Natural killer cell (primary cell): Measurements from ENCODE around the gene USPL1. TPM values are rescaled to one million over a fixed set of nuclear protein-coding genes. Genes with fewer than 3 reads are reported as not detected.

Source experiments
- ATAC-seq, 3 donors: fragments of 150-1000 bp in 2 of 3; fragments of 200-7000 bp in 1 of 3; cut with Tn5 transposase; 1 replicate in 1 of 3; 2 replicates in 2 of 3; pipeline ENCODE4 v1.10.0; 2021; ENCODE audit warnings: mild to moderate bottlenecking in 2 of 3, moderate library complexity in 2 of 3
- DNase-seq, 2 donors: peaks; one replicate each; pipeline versions ENCODE4 v3.0.0 to v3.0.0-alpha.2; 2013 to 2021; ENCODE audit warnings: mixed read lengths in 1 of 2
- H3K27ac ChIP-seq: one replicate; pipeline ENCODE4 v1.5.1; 2013; ENCODE audit warnings: mild to moderate bottlenecking, low read length
- H3K27me3 ChIP-seq: one replicate; pipeline ENCODE4 v1.6.1; 2013; ENCODE audit warnings: low read length; ENCODE audit not compliant: control insufficient read depth, insufficient read depth
- H3K36me3 ChIP-seq: one replicate; pipeline ENCODE4 v1.6.1; 2013; ENCODE audit warnings: low read length; ENCODE audit not compliant: control insufficient read depth, insufficient read depth
- H3K4me1 ChIP-seq: one replicate; pipeline ENCODE4 v1.6.1; 2013; ENCODE audit warnings: low read length; ENCODE audit not compliant: control insufficient read depth, insufficient read depth
- H3K4me3 ChIP-seq: one replicate; pipeline ENCODE4 v1.5.1; 2013; ENCODE audit warnings: low read length
- H3K9me3 ChIP-seq: one replicate; pipeline ENCODE4 v1.6.1; 2013; ENCODE audit warnings: low read length; ENCODE audit not compliant: control insufficient read depth, insufficient read depth
- H3K27ac Mint-ChIP-seq, 2 donors: one replicate each; pipeline ENCODE4 v1.8.0; 2022; ENCODE audit warnings: mild to moderate bottlenecking in 2 of 2, mixed read lengths in 2 of 2, moderate library complexity in 1 of 2
- H3K27me3 Mint-ChIP-seq, 2 donors: one replicate each; pipeline ENCODE4 v1.8.0; 2022; ENCODE audit warnings: low read depth in 2 of 2, mixed read lengths in 2 of 2
- H3K36me3 Mint-ChIP-seq: one replicate; pipeline ENCODE4 v1.8.0; 2022; ENCODE audit warnings: mixed read lengths
- H3K4me1 Mint-ChIP-seq, 2 donors: one replicate each; pipeline ENCODE4 v1.8.0; 2022; ENCODE audit warnings: mixed read lengths in 2 of 2
- H3K4me3 Mint-ChIP-seq: one replicate; pipeline ENCODE4 v1.8.0; 2022; ENCODE audit warnings: mild to moderate bottlenecking, moderate library complexity, mixed read lengths
- H3K9me3 Mint-ChIP-seq, 2 donors: one replicate each; pipeline ENCODE4 v1.8.0; 2022; ENCODE audit warnings: mixed read lengths in 2 of 2
- CTCF ChIP-seq: fragments of 200-600 bp; IDR thresholded peaks from one replicate; pipeline ENCODE4 v1.8.0; 2022; ENCODE audit warnings: antibody characterized with exemption
- WGBS: methylation state at CpG from one replicate; pipeline ENCODE4 v1.1.7; 2013; ENCODE audit warnings: missing lambda C conversion rate; ENCODE audit not compliant: insufficient coverage; 5-methylcytosine and 5-hydroxymethylcytosine counted together
- intact Hi-C: fragments of 100-400 bp; cut with micrococcal nuclease; formaldehyde crosslinking; loops from one replicate; pipeline ENCODE4 v1.14.2; 2022
- total RNA-seq, 4 donors: library from RNA; stranded (reverse); fragments of 120-200 nt in 1 of 4; gene quantifications; one replicate each; pipeline versions ENCODE4 v1.2.3 to v1.2.4, GENCODE V29; 2013 to 2022

The USPL1 gene
- total RNA-seq, 3 donors from 2014 or later (not counting 1 experiment from before 2014, with no cell fraction given): 34.8 to 39.0 (median 36.9) TPM

DNA sequence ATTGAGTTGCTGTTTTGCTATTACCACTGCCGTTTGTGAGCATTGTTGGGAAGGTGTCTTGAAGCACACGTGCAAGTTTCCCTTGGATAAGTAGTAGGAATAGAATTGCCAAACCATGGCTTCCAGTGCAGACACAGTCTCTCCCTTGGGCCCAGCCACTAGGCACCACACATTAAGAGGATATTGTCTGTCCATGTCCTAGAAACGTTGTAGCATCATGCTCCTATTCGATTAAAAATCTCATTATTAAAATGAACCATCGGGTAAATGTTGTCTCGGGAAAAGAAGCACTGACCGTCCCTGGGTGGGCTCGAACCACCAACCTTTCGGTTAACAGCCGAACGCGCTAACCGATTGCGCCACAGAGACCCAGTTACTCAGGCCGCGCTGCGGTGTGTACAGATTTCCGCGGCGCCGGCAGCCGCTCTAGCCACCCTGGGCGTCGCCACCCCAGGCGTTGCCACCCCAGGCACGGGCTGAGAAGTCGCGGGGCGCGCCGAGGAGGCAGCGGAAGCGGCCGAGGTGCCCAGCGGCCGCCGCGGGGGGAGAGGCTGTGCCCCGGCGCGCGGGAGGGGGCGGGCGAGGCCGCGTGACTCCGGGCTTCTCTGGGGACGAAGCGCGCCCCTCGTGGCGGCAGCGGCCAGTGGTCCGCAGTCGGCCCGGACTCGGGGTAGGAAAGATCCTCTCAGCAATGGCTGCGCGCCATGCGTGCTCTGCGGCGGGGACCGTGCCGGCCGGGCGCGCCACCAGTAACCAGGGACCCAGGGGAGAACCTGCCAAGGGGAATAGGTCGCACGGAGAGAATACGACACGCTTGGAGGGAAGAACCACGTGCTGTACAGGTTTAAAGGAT, 56.2 kb downstream of the USPL1 start:
- ATAC-seq: peak; percentile 95 to 99 (median 97)
- peak; percentile 93 to 95 for DNase-seq
- H3K36me3 Mint-ChIP-seq: no peaks in the 10 kb centered on the region
- H3K27me3 Mint-ChIP-seq: no peaks in the 10 kb centered on the region
- H3K27ac Mint-ChIP-seq: peak overlapping the region; percentile 94 to 96
- peaks cover 26 to 33% of the 10 kb centered on the region in 2 donors for H3K4me1 Mint-ChIP-seq
- H3K36me3 ChIP-seq: no peaks in the 10 kb centered on the region
- peak overlapping the region; percentile 83 for H3K27ac ChIP-seq
- H3K9me3 ChIP-seq: no peaks in the 10 kb centered on the region
- H3K4me3 Mint-ChIP-seq: peak overlapping the region; percentile 95
- 1% methylated on average over 72 of the region's 72 CpGs for WGBS
- peak; percentile 77 for TF ChIP-seq CTCF
- peak overlapping the region; percentile 79 for H3K4me3 ChIP-seq
- H3K4me1 ChIP-seq: peaks cover 10% of the 10 kb centered on the region
- no peaks in the 10 kb centered on the region for H3K9me3 Mint-ChIP-seq
- H3K27me3 ChIP-seq: no peaks in the 10 kb centered on the region
- intact Hi-C loops: loop anchor here (1.0 kb wide), 3 partner anchors 57 to 70 kb away; partner anchors contain the start of gene USPL1

GRCh38 chr13:30675717-30676116, 58.0 kb downstream of the USPL1 start:
- peak overlapping the region; percentile 79 for H3K4me3 Mint-ChIP-seq
- no peak overlapping the region for H3K27ac ChIP-seq
- no peaks in the 10 kb centered on the region for H3K27me3 ChIP-seq
- H3K9me3 Mint-ChIP-seq: no peaks in the 10 kb centered on the region
- peak overlapping the region; percentile 72 to 96 for H3K27ac Mint-ChIP-seq
- peaks cover 10% of the 10 kb centered on the region for H3K4me1 ChIP-seq
- no peaks in the 10 kb centered on the region for H3K27me3 Mint-ChIP-seq
- no peaks in the 10 kb centered on the region for H3K9me3 ChIP-seq
- peaks cover 32 to 41% of the 10 kb centered on the region in 2 donors for H3K4me1 Mint-ChIP-seq
- H3K36me3 ChIP-seq: no peaks in the 10 kb centered on the region
- WGBS: 27% methylated on average over 2 of the region's 3 CpGs
- no peaks in the 10 kb centered on the region for H3K36me3 Mint-ChIP-seq
- TF ChIP-seq CTCF: no peak
- no peak overlapping the region for H3K4me3 ChIP-seq
- intact Hi-C loops: no loop called here
- DNase-seq (no peak), ATAC-seq (no peak)

DNA sequence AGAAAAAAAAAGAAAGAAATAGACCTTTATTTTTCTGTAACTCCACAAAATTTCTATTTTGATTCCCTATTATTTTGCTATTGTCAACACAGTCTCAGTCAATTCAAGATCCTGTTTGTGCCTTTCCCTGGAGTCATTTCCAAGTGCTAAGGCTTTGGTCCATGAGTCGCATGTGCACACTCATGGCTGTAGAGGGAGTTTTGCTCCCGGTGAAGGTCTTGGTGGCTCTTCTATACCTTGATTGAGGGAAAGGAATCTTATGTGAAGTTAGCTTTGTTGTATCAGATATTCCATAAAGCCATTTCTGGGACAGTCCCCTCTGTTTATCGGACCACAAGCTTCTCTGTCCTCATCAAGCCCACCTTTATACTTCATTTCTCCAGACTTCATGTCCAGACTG, 59.0 kb downstream of the USPL1 start:
- 65% methylated on average over 2 of the region's 3 CpGs for WGBS
- H3K36me3 ChIP-seq: no peaks in the 10 kb centered on the region
- no peaks in the 10 kb centered on the region for H3K27me3 Mint-ChIP-seq
- no peaks in the 10 kb centered on the region for H3K9me3 ChIP-seq
- no peak overlapping the region for H3K4me3 Mint-ChIP-seq
- peaks cover 10% of the 10 kb centered on the region for H3K4me1 ChIP-seq
- no peak for ATAC-seq
- H3K9me3 Mint-ChIP-seq: no peaks in the 10 kb centered on the region
- no peak overlapping the region for H3K27ac Mint-ChIP-seq
- H3K27me3 ChIP-seq: no peaks in the 10 kb centered on the region
- intact Hi-C loops: no loop called here
- no peak overlapping the region for H3K27ac ChIP-seq
- no peaks in the 10 kb centered on the region for H3K36me3 Mint-ChIP-seq
- peaks cover 26 to 32% of the 10 kb centered on the region in 2 donors for H3K4me1 Mint-ChIP-seq
- DNase-seq: peak in 1 of 2 donors; percentile 19
- TF ChIP-seq CTCF: no peak
- no peak overlapping the region for H3K4me3 ChIP-seq
